K562 (cell line): Measurements from ENCODE around the gene SOHLH1.

Experiments
- JUNB ChIP-seq: fragments of 450-650 bp; formaldehyde crosslinking; conservative IDR thresholded peaks from 2 replicates; pipeline ENCODE4 v1.4.0; 2020; ENCODE audit warnings: mild to moderate bottlenecking
- NCOA6 ChIP-seq: fragments of 450-650 bp; IDR thresholded peaks from 2 replicates; pipeline ENCODE4 v1.6.1; 2017; ENCODE audit warnings: mild to moderate bottlenecking
- NFYB ChIP-seq: IDR thresholded peaks from 2 replicates; pipeline ENCODE4 v1.6.1; 2011; ENCODE audit warnings: mild to moderate bottlenecking, moderate library complexity; ENCODE audit not compliant: insufficient read length; ENCODE audit errors: extremely low read depth
- PRPF4 ChIP-seq: fragments of 200-400 bp; formaldehyde crosslinking; IDR thresholded peaks from one replicate; pipeline ENCODE4 v1.6.1; 2017; ENCODE audit warnings: low read length, low read depth, mild to moderate bottlenecking; ENCODE audit not compliant: insufficient read depth, poor library complexity, severe bottlenecking
- ZNF77 ChIP-seq: fragments of 250-450 bp; sonication (Bioruptor Pico); IDR thresholded peaks from 2 replicates; pipeline ENCODE4 v1.5.0; 2020

DNA sequence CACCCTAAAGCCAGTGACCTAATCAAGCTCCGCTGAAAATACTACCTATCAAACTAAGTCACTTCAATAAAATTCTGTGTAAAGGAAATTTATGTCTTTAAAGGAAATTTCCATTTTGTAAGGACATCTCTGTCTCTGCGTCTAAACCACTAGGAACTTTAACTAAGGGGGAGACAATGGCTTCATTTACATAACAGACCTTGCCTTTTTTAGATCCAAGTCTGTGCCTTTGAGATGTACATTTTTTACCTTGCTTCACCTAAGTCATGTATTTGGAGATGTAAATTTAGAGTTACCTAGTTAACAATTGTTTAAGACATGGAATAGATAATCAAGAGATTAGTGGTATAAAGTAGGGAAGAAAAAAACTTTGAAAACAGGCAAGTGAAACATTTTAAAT, 49.8 kb downstream of the SOHLH1 start:
- TF ChIP-seq ZNF77 (no peak), NCOA6 (no peak), PRPF4 (no peak), JUNB (no peak), NFYB (no peak)
